Measurements from ENCODE around the gene OR8H1.

Gene OR8H1
- 0 reads per million in 3 experiments for total RNA-seq

GRCh38 chr11:56292154-56292553 is at the start of gene OR8H1:
Gene OR8H1 (minus strand): TSS chr11:56292254. CDS start chr11:56291062, 1,192 bp downstream.
- DNase-seq, result no peak

DNA sequence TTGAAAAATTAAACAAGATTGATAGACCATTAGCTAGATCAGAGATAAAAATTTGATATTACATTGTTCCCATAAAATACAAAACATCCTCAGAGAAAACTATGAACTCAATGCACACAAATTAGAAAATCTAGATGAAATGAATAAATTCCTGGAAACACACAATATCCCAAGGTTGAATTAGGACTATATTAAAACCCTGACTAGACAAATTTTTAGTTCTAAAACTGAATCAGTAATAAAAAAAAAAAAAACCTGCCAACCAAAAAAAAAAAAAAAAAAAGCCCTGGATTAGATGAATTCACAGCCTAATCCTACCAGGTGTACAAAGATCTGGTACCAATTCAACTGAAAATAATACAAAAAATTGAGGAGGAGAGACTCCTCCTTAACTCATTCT is 48.2 kb upstream of the OR8H1 start:
- DNase-seq, result no peak

- no peak for DNase-seq
These were observed 41.1 kb upstream of the OR8H1 start for GRCh38 chr11:56333156-56333555.

DNA sequence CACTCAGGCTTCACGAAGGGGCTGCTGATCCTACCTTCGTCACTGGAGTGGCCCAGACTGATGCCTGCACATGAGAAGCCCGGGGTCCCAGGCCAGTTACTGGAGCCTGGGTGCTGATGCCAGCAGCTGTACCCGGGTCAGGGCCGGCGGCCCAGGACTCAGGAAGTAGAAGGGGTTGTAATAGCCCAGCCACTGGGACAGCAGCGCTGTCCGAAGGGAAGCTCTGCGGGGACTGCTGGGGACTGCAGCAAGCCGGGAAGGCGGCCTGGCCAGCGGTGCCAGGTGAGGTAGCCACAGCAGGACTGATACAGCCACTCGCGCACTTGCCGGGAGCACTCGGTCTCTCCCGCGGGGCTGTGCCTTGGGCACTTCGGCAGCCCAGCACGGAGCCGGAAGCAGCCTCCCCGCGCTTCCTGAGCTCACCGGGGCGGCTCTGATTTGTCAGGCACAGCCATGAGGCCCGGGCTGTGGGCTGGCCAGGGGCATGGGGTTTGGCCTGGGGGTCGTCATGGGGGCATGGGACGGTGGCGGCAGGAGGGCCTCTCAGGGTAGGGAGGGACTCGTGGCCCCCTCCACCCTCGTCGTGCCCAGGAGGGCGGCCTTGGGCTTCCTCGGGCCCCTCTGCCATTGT is 39.9 kb upstream of the OR8H1 start:
- no peak for DNase-seq

DNA sequence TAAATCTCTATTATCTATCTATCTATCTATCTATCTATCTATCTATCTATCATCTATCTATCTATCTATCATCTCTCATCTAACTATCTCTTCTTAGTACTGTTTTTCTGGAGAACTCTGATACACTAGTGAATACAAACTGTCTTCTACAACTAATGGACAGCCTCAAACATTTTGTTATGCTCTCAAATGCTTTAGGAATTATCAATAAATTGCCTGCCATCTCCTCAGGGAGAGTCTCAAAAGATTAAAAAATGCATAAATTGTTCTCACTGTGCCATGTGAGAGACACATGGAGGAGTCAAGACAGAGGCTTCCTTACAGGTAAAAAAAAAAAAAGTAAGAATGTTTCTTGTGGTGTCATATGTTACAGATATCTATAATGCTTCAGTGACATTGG is 22.8 kb upstream of the OR8H1 start, which contains the start of gene OR8K3:
OR8K3 (plus strand) TSS at position 301 of the 400 bp plus-strand sequence. CDS start 3,163 bp downstream, outside the sequence.
- no peak for DNase-seq

- DNase-seq, result no peak
These were observed 15.8 kb upstream of the OR8H1 start for GRCh38 chr11:56307836-56308235.

GRCh38 chr11:56296898-56297297 is 4.8 kb upstream of the OR8H1 start:
- DNase-seq, result no peak

- no peak for DNase-seq
These were observed 18.2 kb downstream of the OR8H1 start, which contains the start of gene OR5T1 for GRCh38 chr11:56273854-56274253. Gene OR5T1 (plus strand): TSS chr11:56274154. CDS start chr11:56275639, 1,485 bp downstream.

GRCh38 chr11:56271092-56271491 is 21.0 kb downstream of the OR8H1 start:
- DNase-seq, result no peak

DNA sequence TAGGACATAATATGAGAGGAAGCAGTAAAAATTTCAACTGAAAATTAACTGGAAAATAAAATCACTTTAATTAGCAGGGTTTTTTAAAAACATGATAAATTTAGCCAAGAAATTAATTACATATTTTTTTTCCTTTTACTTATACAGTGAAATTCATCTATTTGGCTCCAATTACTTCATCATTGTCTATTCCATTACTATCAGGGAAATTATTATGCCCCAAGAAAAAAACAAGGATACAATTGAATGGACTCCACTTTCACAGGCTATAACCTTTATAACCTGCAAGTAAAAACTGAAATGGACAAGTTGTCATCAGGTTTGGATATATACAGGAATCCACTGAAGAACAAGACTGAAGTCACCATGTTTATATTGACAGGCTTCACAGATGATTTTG is 40.1 kb downstream of the OR8H1 start, which contains the start of gene OR5T3:
OR5T3 (plus strand) TSS at position 301 of the 400 bp plus-strand sequence; CDS start at position 301, 0 bp downstream.
- no peak for DNase-seq
